HG03139 (cell line): ENCODE data around the gene SDK2.
"Not testable (repeated sequence)": the region's sequence is repeated elsewhere in the genome, so short reads cannot be mapped to it uniquely, and the experiment has no call there.

Source experiments
- ATAC-seq: cut with Tn5 transposase; IDR thresholded peaks from one replicate; pipeline ENCODE4 v1.9.1; 2021; ENCODE audit not compliant: unreplicated experiment

SDK2 gene

GRCh38 chr17:73337330-73337710 is 306.9 kb downstream of the SDK2 start:
- ATAC-seq, result no peak

GRCh38 chr17:73336408-73337329 is 307.6 kb downstream of the SDK2 start:
- ATAC-seq, result no peak

- ATAC-seq, result no peak
Measured at GRCh38 chr17:73335591-73336407, 308.4 kb downstream of the SDK2 start.

GRCh38 chr17:73334771-73335513 is 309.3 kb downstream of the SDK2 start:
- ATAC-seq, result no peak

- ATAC-seq, result not testable (repeated sequence)
Measured at GRCh38 chr17:73333445-73333844, 310.8 kb downstream of the SDK2 start.

- no peak for ATAC-seq
Measured at GRCh38 chr17:73331060-73331459, 313.2 kb downstream of the SDK2 start.

- no peak for ATAC-seq
Measured at GRCh38 chr17:73327676-73328075, 316.6 kb downstream of the SDK2 start.

GRCh38 chr17:73325527-73325842 is 318.8 kb downstream of the SDK2 start:
- ATAC-seq, result no peak

GRCh38 chr17:73324711-73325526 is 319.3 kb downstream of the SDK2 start:
- ATAC-seq, result no peak

- ATAC-seq, result no peak
Measured at GRCh38 chr17:73324160-73324475, 320.1 kb downstream of the SDK2 start.

GRCh38 chr17:73323409-73324159 is 320.7 kb downstream of the SDK2 start:
- ATAC-seq, result no peak

GRCh38 chr17:73320601-73321264 is 323.5 kb downstream of the SDK2 start:
- no peak for ATAC-seq

GRCh38 chr17:73319766-73320165 is 324.5 kb downstream of the SDK2 start:
- ATAC-seq, result no peak

- no peak for ATAC-seq
Measured at GRCh38 chr17:73318836-73319235, 325.4 kb downstream of the SDK2 start.

GRCh38 chr17:73318427-73318813 is 325.8 kb downstream of the SDK2 start:
- no peak for ATAC-seq

GRCh38 chr17:73317513-73318426 is 326.5 kb downstream of the SDK2 start:
- ATAC-seq, result no peak

- no peak for ATAC-seq
Measured at GRCh38 chr17:73316919-73317505, 327.2 kb downstream of the SDK2 start.

GRCh38 chr17:73315471-73315870 is 328.8 kb downstream of the SDK2 start:
- no peak for ATAC-seq
